Cerebellar nuclear complex (tissue), 1 donor: ENCODE data around the gene B3GNT8.
"Not testable (repeated sequence)": the region's sequence is repeated elsewhere in the genome, so short reads cannot be mapped to it uniquely, and the experiment has no call there.

Experiments used
- DNase-seq, 2 experiments: peaks; one replicate each; lab custom pipeline; 2025; lab: John Stamatoyannopoulos, UW

The B3GNT8 gene

DNA sequence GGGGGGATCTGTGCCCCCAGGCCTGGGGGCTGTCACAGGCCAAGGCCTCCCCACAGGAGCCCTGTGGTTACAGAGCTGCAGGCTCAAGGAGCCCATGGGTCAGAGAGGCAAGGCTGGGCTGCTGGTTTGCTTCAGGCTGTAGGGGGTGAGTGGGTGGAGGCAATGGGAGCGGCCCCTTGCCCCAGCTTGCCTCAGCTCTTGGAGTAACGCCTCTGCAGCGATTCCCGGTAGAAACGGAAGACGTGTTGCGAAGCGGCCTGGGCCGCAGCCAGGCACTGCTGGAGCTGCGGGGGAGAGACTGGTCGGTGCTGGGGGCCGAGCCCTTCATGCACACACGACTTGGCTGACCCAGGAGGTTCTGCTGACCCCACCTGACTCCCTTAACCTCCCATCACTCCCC is 40.7 kb downstream of the B3GNT8 start:
- no peak for DNase-seq

DNA sequence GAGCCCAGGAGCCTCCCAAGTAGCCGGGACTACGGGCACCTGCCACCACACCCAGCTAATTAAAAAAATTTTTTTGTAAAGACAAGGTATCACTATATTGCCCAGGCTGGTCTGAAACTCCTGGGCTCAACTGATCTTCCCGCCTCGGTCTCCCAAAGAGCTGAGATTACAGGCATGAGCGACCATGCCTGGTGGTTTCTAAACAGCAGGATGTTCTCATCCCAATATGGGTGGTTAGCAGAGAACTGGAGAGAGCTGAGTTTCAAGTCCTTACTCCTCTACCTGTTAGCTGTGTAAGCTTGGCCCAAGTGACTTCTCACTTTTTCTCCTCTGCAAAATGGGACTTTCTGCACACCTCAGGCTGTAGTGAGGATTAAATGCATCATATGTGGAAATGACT is 42.8 kb downstream of the B3GNT8 start:
- no peak for DNase-seq

DNA sequence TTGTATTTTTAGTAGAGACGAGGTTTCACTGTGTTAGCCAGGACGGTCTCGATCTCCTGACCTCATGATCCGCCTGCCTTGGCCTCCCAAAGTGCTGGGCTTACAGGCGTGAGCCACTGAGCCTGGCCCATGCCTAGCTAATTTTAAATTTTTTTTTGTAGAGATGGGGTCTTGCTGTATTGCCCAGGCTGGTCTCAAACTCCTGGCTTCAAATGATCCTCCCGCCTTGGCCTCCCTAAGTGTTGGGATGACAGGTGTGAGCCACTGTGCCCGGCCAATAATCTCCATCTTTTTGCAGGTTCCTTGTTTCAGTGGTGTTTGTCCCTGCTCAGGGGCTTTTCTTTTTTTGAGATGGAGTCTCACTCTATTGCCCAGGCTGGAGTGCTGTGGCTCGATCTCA is 45.6 kb downstream of the B3GNT8 start:
- DNase-seq: not testable (repeated sequence)

DNA sequence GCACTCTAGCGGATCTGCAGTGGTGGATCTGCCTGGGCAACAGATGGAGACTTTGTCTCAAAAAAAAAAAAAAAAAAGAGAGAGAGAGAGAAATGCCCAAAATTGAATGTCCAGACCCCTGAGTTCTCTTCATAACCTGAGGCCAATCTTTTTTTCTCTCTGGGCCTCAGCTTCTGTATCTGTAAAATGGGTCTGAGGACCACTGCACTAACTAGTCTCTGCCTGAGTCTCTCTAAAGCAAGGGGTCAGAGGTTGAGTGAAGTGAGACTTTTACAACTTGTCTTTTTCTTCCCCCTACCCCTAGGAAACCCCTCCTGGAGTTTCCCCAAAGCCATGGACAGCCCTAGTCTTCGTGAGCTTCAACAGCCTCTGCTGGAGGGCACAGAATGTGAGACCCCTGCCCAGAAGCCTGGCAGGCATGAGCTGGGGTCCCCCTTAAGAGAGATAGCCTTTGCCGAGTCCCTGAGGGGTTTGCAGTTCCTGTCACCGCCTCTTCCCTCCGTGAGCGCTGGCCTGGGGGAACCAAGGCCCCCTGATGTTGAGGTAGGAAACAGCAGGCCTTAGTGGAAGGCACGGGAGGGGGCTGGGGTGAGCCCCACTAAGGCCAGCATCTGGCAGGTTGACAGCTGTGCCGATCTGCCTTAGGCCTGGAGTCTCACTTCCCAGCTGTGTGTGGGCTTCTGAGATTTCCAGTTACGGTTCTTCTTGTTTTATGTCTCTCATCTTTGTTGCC is 49.0 kb downstream of the B3GNT8 start:
- no peak for DNase-seq

DNA sequence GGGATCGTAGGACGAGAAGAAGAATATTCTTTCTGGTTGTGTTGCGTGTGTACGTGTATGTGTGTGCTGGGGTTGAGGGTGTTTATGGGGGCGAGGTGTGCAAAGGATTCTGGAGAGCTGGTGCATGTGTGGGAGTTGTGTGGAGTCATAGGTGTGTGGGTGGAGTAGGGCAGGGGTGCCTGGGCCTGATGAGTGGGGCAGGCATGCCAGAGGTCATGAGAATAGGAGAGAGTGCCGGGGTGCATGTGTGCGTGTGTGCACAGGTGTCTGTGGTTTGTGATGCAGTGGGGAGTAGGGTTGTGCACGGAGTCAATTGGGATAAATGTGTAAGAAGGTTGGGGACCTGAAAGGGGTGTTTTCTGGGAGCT is 50.2 kb downstream of the B3GNT8 start:
- DNase-seq: no peak

DNA sequence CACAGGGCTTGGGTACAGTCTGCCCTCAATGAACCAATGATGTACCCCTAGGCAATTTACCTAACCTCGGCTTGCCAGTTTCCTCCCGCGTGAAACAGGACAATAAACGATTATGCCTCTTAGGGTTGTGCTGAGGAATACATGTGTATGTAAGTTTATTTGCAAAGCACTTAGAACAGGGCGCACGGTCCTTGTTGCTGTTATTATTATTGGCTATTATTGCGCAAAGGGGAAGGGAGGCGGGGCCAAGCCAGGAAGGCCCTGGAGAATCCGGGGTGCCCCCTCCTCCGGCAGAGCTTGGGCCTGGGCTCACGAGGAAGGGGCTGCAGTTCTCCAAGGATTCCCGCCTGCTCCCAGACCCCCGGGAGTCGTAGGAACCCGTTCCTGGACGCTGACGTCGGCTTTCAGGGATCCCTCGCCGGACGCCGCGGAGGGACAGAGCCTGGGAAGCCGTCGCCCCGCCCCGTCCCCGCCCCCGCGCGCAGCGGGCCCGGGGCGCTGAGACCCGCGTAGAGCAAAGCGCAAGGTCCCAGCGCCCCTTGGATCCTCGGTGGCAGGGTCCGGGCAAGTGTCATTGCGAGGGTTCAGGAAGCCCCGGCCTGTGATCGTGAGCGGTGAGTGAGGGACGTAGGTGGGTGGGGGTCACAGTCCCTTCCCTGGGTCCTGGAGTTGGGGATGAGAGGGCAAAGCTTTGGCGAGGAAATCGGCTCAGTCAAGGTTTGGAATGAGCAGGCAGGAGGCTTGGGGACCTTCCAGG is 50.8 kb downstream of the B3GNT8 start, which contains the start of gene TMEM91:
Gene TMEM91 (plus strand): TSS at position 293 of the 757 bp plus-strand sequence. CDS start 1,777 bp downstream, outside the sequence.
- DNase-seq: no peak
